OCI-LY3 (cell line): Measurements from ENCODE around the gene HYLS1.

ENCODE experiments used
- EZH2phosphoT487 ChIP-seq: fragments of 200-600 bp; shearing (Covaris generic); IDR thresholded peaks from 2 replicates; pipeline ENCODE4 v1.6.1; 2018; ENCODE audit warnings: antibody characterized with exemption, mixed run types, low read depth
- TF ChIP-seq, protein P1 (sequence below): fragments of 200-600, 300-600 bp; sonication (generic); IDR thresholded peaks from 2 replicates; pipeline ENCODE4 v1.5.1; 2014; ENCODE audit warnings: antibody characterized with exemption, low read length, low read depth

DNA sequence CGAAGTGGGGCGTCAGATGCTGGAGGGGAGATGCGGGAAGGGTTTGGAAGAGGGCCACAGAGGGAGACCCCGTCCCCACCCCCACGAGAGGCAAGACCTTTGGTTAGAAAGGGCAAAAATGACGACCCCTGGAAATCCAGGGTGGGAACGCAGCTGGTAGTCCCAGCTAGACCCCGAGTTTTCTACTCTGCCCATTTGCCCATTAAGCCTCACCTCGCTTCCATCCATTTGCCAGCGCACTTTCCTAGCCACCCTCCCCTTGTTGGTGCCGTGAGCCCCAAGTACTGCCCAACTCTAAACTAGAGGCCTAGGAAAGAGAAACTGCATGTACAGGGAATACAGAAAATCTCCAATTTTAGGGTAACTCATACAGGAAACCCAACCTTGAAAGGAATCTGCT lies 17.2 kb downstream of the HYLS1 start:
- TF ChIP-seq, protein P1, sequence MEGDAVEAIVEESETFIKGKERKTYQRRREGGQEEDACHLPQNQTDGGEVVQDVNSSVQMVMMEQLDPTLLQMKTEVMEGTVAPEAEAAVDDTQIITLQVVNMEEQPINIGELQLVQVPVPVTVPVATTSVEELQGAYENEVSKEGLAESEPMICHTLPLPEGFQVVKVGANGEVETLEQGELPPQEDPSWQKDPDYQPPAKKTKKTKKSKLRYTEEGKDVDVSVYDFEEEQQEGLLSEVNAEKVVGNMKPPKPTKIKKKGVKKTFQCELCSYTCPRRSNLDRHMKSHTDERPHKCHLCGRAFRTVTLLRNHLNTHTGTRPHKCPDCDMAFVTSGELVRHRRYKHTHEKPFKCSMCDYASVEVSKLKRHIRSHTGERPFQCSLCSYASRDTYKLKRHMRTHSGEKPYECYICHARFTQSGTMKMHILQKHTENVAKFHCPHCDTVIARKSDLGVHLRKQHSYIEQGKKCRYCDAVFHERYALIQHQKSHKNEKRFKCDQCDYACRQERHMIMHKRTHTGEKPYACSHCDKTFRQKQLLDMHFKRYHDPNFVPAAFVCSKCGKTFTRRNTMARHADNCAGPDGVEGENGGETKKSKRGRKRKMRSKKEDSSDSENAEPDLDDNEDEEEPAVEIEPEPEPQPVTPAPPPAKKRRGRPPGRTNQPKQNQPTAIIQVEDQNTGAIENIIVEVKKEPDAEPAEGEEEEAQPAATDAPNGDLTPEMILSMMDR = no peak
- TF ChIP-seq EZH2phosphoT487 = no peak
